ENCODE measurements around the gene ALPK3. TPM values are rescaled to one million over a fixed set of nuclear protein-coding genes. Genes with fewer than 3 reads are reported as not detected.
A peak's percentile ranks its signal among the peaks of the same experiment; 100 is the strongest.
"Not testable (repeated sequence)": the region's sequence is repeated elsewhere in the genome, so short reads cannot be mapped to it uniquely, and the experiment has no call there.

The ALPK3 gene
- total RNA-seq, 4 donors from 2014 or later: 19.1 to 34.4 (median 26.5) TPM

DNA sequence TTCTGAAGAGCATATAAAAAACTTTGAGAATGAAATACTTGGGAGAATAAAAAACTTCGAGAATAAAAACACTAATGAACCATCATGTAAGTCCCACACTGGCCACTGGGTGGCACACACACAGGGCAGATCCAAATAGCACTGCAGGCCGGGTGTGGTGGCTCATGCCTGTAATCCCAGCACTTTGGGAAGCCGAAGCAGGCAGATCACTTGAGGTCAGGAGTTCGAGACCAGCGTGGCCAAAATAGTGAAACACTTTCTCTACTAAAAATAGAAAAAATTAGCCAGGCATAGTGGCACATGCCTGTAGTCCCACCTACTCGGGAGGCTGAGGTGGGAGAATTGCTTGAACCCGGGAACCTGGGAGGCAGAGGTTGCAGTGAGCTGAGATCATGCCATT, 28.5 kb downstream of the ALPK3 start:
- Histone ChIP-seq H3K4me1 (peaks cover 2 to 33% (median 7%) of the 10 kb centered on the region in 3 donors), H3K27ac (peak overlapping the region in 2 of 4 donors; percentile 79 to 87)
- peak; percentile 42 for ATAC-seq
- not testable (repeated sequence) for H3K9me3 ChIP-seq, H3K27me3 ChIP-seq, H3K36me3 ChIP-seq, H3K4me3 ChIP-seq
- WGBS, 2 donors (ENCODE audit: low coverage in 1 of 2): 54 to 61% methylated on average over 6 to 7 of the region's 7 CpGs
- TF ChIP-seq, protein P1, sequence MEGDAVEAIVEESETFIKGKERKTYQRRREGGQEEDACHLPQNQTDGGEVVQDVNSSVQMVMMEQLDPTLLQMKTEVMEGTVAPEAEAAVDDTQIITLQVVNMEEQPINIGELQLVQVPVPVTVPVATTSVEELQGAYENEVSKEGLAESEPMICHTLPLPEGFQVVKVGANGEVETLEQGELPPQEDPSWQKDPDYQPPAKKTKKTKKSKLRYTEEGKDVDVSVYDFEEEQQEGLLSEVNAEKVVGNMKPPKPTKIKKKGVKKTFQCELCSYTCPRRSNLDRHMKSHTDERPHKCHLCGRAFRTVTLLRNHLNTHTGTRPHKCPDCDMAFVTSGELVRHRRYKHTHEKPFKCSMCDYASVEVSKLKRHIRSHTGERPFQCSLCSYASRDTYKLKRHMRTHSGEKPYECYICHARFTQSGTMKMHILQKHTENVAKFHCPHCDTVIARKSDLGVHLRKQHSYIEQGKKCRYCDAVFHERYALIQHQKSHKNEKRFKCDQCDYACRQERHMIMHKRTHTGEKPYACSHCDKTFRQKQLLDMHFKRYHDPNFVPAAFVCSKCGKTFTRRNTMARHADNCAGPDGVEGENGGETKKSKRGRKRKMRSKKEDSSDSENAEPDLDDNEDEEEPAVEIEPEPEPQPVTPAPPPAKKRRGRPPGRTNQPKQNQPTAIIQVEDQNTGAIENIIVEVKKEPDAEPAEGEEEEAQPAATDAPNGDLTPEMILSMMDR (IDR thresholded peaks at IDR 0.05): peak in 3 of 4 experiments; percentile 68 to 77 (median 70)

DNA sequence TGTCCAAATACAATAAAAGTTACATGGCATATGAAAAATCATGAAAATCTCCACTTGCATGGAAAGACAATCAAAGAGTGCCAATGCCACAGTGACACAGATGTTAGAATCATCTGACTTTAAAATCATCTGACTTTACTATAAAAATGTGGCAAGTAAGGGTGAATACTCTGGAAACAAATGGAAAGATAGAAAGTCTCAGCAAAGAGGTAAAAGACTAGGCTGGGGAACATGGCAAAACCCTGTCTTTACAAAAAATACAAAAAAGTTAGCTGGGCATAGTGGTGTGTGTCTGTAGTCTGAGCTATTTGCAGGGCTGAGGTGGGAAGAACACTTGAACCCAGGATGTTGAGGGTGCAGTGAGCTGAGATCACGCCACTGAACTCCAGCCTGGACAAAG, 29.1 kb downstream of the ALPK3 start:
- 100% methylated on average over 1 of the region's 1 CpG for WGBS, 2 donors (ENCODE audit: low coverage in 1 of 2)
- Histone ChIP-seq H3K27ac (no peak overlapping the region), H3K4me3 (no peak overlapping the region), H3K27me3 (no peaks in the 10 kb centered on the region), H3K9me3 (peaks cover 0 to 9% (median 0%) of the 10 kb centered on the region in 3 donors), H3K36me3 (no peaks in the 10 kb centered on the region), H3K4me1 (peaks cover under 1 to 27% (median 2%) of the 10 kb centered on the region in 3 donors)
- TF ChIP-seq, protein P1 (IDR thresholded peaks at IDR 0.05): no peak
- no peak for ATAC-seq

DNA sequence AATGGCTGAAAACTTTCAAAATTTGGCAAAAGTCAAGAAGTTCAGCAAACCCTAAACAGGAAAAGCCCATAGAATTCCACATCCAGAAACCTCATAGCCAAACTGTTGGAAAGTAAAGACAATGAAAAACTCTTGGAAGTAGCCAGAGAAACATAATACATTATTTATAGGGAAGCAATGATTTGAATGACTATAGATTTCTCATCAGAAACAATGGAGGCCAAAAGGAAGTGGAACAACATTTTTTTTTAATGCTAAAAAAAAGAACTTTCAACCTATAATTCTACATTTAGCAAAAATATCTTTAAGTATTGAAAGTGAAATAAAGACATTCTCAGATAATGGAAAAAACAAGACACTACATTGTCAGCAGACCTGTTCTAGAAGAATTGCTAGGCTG, 30.2 kb downstream of the ALPK3 start:
- no peaks in the 10 kb centered on the region for H3K27me3 ChIP-seq
- H3K27ac ChIP-seq: no peak overlapping the region
- no peak for ATAC-seq

DNA sequence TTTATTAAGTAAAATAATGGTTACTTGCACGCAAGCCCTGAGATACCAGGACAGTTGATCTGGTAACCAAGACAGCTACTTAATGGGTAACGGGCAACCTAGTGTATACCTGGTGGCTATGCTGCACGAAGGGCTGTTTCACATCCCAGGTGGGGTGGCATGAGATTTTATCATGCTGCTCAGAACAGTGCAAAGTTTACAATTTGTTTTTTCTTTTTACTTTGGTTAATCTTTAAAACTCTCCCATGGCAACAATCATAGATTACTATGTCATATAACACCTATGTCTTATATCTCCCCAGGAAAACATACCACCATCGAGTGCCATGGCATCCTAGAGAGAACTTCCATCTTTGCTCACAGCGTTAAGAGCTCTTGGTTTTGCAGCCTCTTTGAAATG, 35.1 kb downstream of the ALPK3 start:
- 76 to 93% methylated on average over 4 to 5 of the region's 5 CpGs for WGBS, 2 donors (ENCODE audit: low coverage in 1 of 2)
- peaks cover 0 to 18% of the 10 kb centered on the region in 2 donors for H3K36me3 ChIP-seq
- H3K27ac ChIP-seq: no peak overlapping the region
- ATAC-seq: no peak
- H3K27me3 ChIP-seq: no peaks in the 10 kb centered on the region
- TF ChIP-seq POLR2AphosphoS5 (IDR thresholded peaks at IDR 0.05): no peak
- no peak for TF ChIP-seq POLR2A (IDR thresholded peaks at IDR 0.05)
- TF ChIP-seq EP300 (IDR thresholded peaks at IDR 0.05): no peak
- TF ChIP-seq, protein P1 (IDR thresholded peaks at IDR 0.05): no peak
- H3K4me1 ChIP-seq: no peaks in the 10 kb centered on the region
- H3K9me3 ChIP-seq: peaks cover 0 to 6% (median 0%) of the 10 kb centered on the region in 3 donors
- no peak overlapping the region for H3K4me3 ChIP-seq

More for the DNA sequence above, 30.2 kb downstream of the ALPK3 start:
- Histone ChIP-seq H3K4me3 (no peak overlapping the region), H3K36me3 (no peaks in the 10 kb centered on the region), H3K9me3 (peaks cover 0 to 9% (median 0%) of the 10 kb centered on the region in 3 donors), H3K4me1 (peaks cover 0 to 16% (median 0%) of the 10 kb centered on the region in 3 donors)
- TF ChIP-seq POLR2AphosphoS5 (IDR thresholded peaks at IDR 0.05) (no peak), POLR2A (IDR thresholded peaks at IDR 0.05) (no peak), EP300 (IDR thresholded peaks at IDR 0.05) (no peak)
- TF ChIP-seq, protein P1 (IDR thresholded peaks at IDR 0.05): no peak

DNA sequence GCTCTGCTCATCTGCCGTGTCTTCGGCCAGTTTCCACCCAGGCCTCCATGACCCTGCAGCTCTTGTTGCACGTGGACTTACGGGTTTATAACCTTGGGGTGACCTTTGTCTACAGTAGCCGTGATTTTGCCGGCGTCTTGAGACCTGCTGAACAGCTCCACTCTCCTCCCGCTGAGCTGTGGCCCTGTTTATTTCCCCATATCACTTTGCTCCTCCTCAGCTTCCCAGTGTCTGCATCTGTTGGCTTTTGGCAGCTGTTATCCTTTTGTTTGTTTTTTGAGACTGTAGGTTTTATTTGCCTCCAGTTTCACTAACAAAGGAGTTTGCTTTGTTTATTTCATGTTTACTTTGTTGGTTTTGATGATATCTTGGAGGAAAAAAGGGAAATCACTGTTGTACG, 38.0 kb downstream of the ALPK3 start:
- H3K4me1 ChIP-seq: no peaks in the 10 kb centered on the region
- ATAC-seq: no peak
- WGBS, 2 donors (ENCODE audit: low coverage in 1 of 2): 85% methylated on average over 9 of the region's 9 CpGs; no CpG with 5 or more reads in 1 of the 2 donors

More for the DNA sequence above, 38.0 kb downstream of the ALPK3 start:
- no peak overlapping the region for H3K4me3 ChIP-seq
- H3K9me3 ChIP-seq: no peaks in the 10 kb centered on the region
- no peak overlapping the region for H3K27ac ChIP-seq
- H3K36me3 ChIP-seq: peaks cover 0 to 47% of the 10 kb centered on the region in 2 donors
- TF ChIP-seq, protein P1 (IDR thresholded peaks at IDR 0.05): no peak
- TF ChIP-seq POLR2AphosphoS5 (IDR thresholded peaks at IDR 0.05): no peak
- TF ChIP-seq POLR2A (IDR thresholded peaks at IDR 0.05): no peak
- no peak for TF ChIP-seq EP300 (IDR thresholded peaks at IDR 0.05)
- H3K27me3 ChIP-seq: no peaks in the 10 kb centered on the region

Measured in gastroesophageal sphincter (tissue), 4 donors.